IPS-18c (cell line): ENCODE measurements around the gene CCDC187.
"Not testable (repeated sequence)": the region's sequence is repeated elsewhere in the genome, so short reads cannot be mapped to it uniquely, and the experiment has no call there.

Experiments
- H3K4me3 ChIP-seq: 2 replicates; pipeline ENCODE4 v1.7.0; 2013; ENCODE audit warnings: low read depth, mild to moderate bottlenecking, low read length, moderate library complexity; ENCODE audit not compliant: insufficient read depth
- H3K9me3 ChIP-seq: one replicate; pipeline ENCODE4 v1.6.1; 2013; ENCODE audit warnings: mild to moderate bottlenecking, low read length, moderate library complexity; ENCODE audit not compliant: control insufficient read depth, insufficient read depth

Gene CCDC187

DNA sequence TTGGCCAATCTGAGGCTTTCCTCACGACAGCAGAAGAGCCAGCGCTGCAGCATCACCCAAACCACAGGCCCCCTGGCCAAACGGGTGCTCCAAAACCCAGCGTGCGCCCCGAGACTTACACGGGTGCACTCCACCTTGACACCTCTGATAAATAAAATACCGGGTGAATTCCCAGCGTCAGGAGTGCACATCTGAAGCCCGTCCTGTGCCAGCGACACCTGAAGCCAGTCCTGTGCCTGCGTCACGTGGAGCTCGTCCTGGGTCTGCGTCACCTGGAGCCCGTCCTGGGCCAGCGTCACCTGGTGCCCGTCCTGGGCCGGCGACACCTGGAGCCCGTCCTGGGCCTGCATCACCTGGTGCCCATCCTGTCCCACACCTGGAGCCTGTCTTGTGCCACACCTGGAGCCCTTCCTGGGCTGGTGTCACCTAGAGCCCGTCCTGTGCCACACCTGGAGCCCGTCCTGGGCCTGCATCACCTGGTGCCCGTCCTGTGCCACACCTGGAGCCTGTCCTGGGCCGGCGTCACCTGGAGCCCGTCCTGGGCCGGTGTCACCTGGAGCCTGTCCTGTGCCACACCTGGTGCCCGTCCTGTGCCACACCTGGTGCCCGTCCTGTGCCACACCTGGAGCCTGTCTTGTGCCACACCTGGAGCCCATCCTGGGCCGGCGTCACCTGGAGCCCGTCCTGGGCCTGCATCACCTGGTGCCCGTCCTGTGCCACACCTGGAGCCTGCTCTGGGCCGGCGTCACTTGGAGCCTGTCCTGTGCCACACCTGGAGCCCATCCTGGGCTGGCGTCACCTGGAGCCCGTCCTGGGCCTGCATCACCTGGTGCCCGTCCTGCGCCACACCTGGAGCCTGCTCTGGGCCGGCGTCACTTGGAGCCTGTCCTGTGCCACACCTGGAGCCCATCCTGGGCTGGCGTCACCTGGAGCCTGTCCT is 67.2 kb downstream of the CCDC187 start:
- H3K4me3 ChIP-seq, H3K9me3 ChIP-seq: not testable (repeated sequence)

DNA sequence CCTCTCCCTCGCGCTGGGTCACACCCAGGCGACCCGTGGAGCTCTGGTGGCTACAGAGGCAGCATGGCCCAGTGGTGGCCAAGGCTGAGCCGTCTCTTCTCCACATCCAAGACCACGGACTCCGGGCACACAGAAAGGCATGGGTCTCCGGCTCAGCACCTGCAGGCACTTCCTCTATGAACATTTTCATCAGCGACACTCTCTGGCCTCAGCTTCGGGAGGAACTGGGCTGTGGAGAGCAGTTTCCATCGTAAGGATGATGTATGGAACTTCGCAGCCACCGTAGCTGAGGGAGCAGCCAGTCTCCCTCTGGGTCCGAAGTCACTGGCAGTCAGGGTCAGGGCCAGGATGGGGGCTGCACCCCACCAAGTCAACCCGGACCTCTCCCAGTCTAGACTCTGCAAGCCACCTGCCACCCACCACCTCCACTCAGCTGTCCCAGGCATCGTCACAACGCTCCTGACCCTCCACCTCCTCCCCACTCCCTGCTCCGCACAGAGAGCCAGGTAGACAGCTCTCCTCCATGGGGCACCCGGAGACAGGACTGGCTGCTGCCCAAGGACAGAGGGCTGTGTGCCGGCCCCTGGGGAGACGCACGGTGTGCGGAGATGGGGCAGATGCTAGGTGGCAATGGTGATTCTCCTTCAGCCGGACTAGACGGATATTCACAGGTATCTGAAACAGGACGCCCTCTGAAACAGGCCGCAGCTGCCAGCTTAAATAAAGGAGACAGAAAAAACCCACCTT is 68.0 kb downstream of the CCDC187 start:
- H3K9me3 ChIP-seq, result no peaks in the 10 kb centered on the region
- H3K4me3 ChIP-seq, result no peak overlapping the region

- Histone ChIP-seq H3K4me3 (no peak overlapping the region), H3K9me3 (no peaks in the 10 kb centered on the region)
Measured at GRCh38 chr9:136235171-136235570, 68.7 kb downstream of the CCDC187 start.

GRCh38 chr9:136234597-136234996 is 69.3 kb downstream of the CCDC187 start:
- H3K4me3 ChIP-seq, result no peak overlapping the region
- H3K9me3 ChIP-seq, result no peaks in the 10 kb centered on the region

GRCh38 chr9:136233868-136234267 is 70.0 kb downstream of the CCDC187 start:
- Histone ChIP-seq H3K4me3 (no peak overlapping the region), H3K9me3 (no peaks in the 10 kb centered on the region)

- H3K9me3 ChIP-seq, result no peaks in the 10 kb centered on the region
- no peak overlapping the region for H3K4me3 ChIP-seq
Measured at GRCh38 chr9:136233411-136233810, 70.5 kb downstream of the CCDC187 start.

GRCh38 chr9:136232969-136233368 is 70.9 kb downstream of the CCDC187 start:
- Histone ChIP-seq H3K4me3 (no peak overlapping the region), H3K9me3 (no peaks in the 10 kb centered on the region)

DNA sequence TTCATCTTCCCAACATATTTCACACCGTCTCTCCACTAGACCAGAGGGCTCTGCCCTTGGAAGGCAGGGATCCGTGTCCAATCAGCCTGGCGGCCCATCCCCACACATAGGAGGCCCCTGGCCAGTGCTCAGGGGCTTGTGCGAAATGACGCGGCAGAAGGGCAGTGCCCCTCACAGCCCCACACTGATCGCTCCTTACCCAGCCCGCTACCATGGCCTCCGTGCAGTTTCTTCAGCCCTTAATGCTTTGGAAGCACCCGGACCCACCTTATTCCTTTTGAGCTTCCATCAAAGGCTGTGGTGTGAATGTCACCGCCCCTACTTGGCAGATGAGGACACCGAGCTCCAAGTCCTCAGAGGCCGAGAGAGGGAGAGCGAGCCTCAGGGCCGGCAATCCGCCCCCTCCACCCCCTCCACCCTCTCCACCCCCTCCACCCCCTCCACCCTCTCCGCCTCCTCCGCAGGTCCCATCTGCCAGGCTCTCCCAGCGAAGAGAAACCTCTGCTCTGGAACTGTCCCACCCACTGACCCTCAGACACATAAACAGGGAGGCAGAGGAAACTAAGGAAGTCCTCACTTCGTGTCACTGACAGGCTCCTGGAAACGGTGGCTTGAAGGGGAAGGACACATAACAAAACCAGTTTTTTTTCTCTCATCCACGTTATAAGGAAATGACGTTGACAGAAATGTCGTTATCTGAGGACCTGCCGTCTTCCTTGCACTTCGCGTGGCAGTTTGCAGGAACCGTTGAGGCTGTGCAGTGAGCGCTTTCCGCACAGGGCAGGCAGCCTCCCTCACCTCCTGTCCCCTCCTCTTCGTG is 72.2 kb downstream of the CCDC187 start:
- Histone ChIP-seq H3K4me3 (no peak overlapping the region), H3K9me3 (no peaks in the 10 kb centered on the region)

- no peak overlapping the region for H3K4me3 ChIP-seq
Measured at GRCh38 chr9:136230773-136231172, 73.1 kb downstream of the CCDC187 start.

GRCh38 chr9:136230365-136230764 is 73.5 kb downstream of the CCDC187 start:
- no peak overlapping the region for H3K4me3 ChIP-seq
- H3K9me3 ChIP-seq, result no peaks in the 10 kb centered on the region

More at GRCh38 chr9:136230773-136231172, 73.1 kb downstream of the CCDC187 start:
- H3K9me3 ChIP-seq, result no peaks in the 10 kb centered on the region

DNA sequence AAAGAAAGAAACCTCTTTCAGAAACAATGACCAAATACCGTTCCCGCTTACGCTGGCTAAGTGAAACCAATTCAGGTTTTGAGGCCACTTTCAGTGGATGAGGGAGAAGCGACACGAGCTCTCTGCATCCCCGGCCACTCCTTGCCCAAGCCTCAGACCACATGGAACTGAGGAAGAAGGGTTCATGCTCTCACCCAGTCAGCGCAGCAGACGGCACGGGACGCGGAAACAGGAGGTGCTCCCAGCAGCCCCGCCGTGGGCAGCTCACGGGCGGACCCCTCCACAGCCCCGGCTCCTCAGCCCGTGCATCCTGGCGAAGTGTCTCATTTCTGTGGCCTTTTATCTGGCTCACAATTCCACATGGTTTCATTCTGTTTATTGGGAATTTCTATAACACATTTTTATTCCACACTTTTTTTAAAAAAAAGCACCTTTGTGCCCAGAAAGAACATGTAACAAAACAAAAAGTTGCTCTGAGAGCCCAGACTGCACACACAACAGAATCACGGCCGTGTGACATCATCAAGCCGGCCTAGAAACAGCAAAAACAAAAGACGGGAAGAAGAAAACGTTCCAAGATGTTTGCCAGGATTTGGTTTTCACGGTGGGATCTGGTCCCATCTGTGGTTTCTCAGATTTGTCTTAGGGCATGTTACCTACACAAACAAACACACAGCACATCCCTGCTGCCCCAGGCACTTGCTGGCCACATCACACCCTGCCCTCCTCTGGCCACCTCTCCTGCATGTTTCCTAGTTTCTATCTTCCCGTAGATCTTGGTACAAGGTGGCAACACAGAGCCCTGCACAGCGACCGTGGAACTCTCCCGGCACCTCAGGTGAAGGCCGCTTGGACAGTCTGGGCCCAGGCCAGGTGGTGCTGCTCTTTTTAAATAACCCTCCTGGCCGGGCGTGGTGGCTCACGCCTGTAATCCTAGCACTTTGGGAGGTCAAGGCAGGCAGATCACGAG is 74.5 kb downstream of the CCDC187 start:
- H3K4me3 ChIP-seq, result no peak overlapping the region
- H3K9me3 ChIP-seq, result no peaks in the 10 kb centered on the region

GRCh38 chr9:136228107-136228875 is 75.6 kb downstream of the CCDC187 start:
- Histone ChIP-seq H3K9me3 (no peaks in the 10 kb centered on the region), H3K4me3 (no peak overlapping the region)

DNA sequence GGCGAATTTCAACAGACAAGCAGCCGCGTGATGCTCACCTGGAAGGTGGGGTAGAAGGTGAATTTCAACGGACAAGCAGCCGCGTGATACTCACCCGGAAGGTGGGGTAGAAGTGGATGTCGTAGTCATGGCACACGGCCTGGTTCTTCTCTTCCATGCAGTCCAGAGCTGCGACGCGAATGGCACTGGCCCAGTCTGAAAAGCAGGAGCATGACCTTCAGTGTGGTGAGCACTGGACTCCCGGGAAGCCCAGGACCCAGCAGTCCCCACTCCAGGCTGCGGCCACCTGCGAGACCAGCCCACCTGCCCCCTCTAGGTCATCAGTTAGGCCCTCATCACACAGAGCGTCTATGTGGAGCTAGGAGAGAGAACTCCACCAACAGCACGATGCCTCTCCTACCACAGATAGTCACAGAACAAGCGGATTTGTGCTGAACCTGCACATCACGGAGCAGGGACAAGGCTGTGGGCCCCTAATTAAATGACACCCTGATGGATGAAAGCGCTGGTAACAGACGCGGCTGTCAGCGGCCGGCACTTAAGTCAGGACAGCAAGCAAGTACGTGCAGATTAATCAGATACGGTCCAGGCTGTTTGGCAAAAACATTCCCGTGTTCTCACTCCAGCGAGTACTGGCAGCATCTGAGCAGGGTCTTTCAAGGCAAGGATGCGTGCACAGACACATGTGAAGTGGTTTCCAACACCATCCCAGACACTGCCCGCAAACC is 77.0 kb downstream of the CCDC187 start:
- Histone ChIP-seq H3K4me3 (no peak overlapping the region), H3K9me3 (no peaks in the 10 kb centered on the region)

- H3K4me3 ChIP-seq, result no peak overlapping the region
- H3K9me3 ChIP-seq, result no peaks in the 10 kb centered on the region
Measured at GRCh38 chr9:136225748-136226679, 77.9 kb downstream of the CCDC187 start.
